DMS53 treated with DMSO at 0.1 percent for 48 hours (cell line): ENCODE results near the gene ST3GAL3.

Source experiments
- DNase-seq: peaks from one replicate; lab custom pipeline; 2025; ENCODE audit not compliant: unreplicated experiment; lab: John Stamatoyannopoulos, UW

Gene ST3GAL3

GRCh38 chr1:43977376-43978263 lies 270.3 kb downstream of the ST3GAL3 start:
- no peak for DNase-seq

DNA sequence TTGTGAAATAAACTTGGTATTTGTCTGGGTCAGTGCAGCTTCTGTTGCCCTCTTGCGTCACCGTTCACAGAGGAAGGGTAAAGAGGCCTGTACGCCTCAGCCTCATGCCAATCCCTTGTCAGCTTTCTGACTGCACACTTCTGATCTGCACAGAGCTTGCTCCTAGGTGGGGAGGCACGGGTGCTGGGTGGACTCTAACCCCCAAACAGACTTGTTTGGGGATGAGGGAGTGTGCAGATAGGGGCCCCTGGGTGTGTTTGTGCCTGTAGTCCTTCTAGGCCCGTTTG lies 270.9 kb downstream of the ST3GAL3 start:
- no peak for DNase-seq

DNA sequence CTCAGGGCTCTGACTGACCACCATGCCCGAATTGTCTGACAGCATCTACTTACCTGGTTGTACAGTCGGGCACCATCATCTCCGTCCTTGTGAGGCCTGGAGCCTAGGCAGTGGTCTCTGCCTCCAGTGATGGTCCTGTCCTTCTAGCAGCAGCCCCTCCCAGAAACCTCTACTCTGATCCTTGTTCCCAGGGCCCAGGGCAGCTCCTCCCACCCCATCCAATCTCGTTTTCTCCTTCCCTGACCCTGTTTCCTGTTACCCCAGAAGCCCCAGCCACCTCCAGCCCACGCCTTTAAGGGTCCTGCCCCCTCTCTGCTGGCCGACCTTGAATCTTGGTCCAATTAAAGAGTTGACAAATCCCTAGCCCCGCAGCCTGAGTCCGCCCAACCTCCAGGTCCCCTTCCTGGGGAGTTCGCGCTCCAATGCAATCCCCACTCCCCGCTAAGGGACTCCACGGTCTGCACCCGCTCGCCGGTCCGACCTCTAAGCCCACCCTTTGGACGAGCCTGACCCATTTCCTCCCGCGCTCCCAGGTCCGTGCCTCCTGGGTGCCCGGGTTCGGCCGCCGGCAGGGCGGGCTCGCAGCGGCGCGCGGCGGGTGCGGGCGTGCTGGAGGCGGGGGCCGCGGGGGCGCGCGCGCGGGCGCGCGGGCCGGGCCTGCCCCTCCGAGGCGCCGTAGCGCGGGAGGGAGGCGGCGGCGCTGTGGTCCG lies 271.4 kb downstream of the ST3GAL3 start, which contains the start of gene B4GALT2:
B4GALT2 (plus strand) TSS at position 660 of the 710 bp plus-strand sequence. CDS start 1,951 bp downstream, outside the sequence.
- no peak for DNase-seq

DNA sequence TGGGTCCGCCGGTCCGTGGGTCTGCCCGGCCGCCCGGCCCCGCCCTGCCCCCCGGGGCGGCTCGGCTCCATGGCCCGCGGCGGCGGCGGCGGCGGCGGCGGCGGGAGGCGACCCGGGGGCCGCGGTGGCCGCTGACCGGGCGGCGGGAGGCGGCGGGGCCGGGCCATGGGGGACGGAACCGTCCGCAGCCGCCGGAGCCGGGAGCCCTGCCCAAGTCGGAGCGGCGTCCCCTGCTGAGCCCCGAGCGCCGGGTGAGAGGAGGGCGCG lies 271.9 kb downstream of the ST3GAL3 start:
- no peak for DNase-seq

DNA sequence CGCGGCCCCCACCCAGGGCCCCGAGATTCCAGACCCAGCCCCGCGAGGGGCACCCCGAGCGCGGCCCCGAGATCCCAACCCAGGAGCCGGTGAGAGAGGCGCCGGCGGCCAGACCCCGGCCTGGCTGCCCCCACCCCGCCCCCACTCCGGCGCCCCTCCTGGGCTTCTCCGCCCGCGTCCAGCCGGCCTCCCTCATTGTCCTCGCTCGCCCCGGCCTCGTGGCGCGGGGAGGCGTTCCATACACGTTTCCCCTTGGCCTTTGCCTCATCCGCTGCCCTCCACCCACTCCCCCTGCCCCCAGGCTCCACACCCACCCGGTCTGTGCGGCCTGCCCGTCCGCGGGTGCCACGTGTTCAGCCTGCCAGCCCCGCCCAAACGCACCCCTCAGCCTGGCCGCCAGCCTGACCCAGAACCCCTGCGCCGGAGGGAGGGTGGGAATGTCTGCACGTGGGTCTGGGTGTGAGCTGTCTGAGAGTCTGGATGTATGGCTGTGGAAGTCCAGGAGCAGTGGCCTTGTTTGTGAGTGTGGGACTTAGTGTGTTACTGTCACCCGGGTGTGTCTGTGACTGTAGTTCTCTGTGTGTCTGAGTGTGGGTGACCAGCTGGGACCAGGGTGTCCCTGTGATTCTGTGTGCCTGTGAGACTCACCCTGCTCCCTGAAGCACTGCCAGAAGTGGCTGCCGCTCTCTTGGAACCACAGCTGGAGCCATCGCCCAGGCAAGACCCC lies 272.4 kb downstream of the ST3GAL3 start:
- DNase-seq = no peak

DNA sequence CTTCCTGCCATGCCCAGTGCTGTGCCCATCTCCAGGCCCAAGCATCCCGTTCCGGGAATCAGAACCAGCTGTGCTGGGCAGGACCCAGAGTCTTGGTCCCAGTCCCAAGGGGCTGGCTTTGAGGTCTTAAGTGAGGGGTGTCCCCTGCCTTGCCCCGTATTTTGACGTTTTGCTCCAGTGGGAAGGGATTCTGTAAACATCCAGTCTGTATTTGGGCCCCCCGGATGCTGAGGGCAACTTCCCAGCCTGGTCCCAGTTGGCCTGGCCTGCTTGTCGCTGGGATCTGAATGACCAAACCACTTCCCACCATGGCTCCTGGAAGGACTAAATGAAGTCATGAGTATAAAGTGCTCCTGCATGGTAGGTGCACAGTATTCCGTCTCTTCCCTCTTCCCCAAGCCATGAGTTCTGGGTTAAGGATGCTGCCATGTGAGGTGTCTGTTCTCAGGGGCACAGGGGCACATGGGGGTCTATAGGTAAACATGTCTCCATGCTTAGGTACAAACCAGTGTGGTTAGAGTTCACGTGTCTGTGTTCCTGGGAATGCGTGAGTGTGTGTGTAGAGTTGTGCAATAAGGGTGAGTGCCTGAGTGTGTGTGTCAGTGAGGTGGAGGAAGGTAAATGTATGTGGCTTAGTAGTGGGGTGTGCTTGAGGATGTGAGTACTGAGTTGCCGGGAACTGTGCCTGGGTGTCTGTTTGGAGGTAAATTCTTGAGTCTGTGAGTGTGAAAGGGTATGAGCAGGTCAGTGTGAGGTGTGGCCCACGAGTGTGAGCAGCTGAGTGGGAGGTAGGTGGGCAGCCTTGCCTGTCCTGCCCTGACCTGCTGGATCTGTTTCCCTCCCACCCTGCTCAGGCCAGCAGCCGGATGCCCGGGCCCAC lies 273.2 kb downstream of the ST3GAL3 start:
- no peak for DNase-seq
